Stimulated activated naive B cell treated with anti-CD40 and anti-IgM and Interleukin-4, amounts not matched to agents 10 μg/mL and 1 μg/mL and 100 μg/mL, for 72 hours (primary cell): ENCODE results near the gene NOXA1.

Source experiments
- ATAC-seq, 2 donors: fragments of 150-1000 bp; cut with Tn5 transposase; replicated peaks; 2 replicates each; pipeline ENCODE4 v1.10.0; 2021; ENCODE audit warnings: moderate library complexity in 1 of 2
- DNase-seq: peaks from one replicate; pipeline ENCODE4 v3.0.0; 2021
- H3K27ac Mint-ChIP-seq: one replicate; pipeline ENCODE4 v1.8.0; 2022; ENCODE audit warnings: mild to moderate bottlenecking, mixed read lengths
- H3K27me3 Mint-ChIP-seq, 2 donors: one replicate each; pipeline ENCODE4 v1.8.0; 2022; ENCODE audit warnings: mixed read lengths in 2 of 2
- H3K36me3 Mint-ChIP-seq, 2 donors: one replicate each; pipeline ENCODE4 v1.8.0; 2022; ENCODE audit warnings: mixed read lengths in 2 of 2, mild to moderate bottlenecking in 1 of 2
- H3K4me1 Mint-ChIP-seq, 2 donors: one replicate each; pipeline ENCODE4 v1.8.0; 2022; ENCODE audit warnings: mixed read lengths in 2 of 2, mild to moderate bottlenecking in 1 of 2
- H3K4me3 Mint-ChIP-seq, 2 donors: one replicate each; pipeline ENCODE4 v1.8.0; 2022; ENCODE audit warnings: mild to moderate bottlenecking in 2 of 2, mixed read lengths in 2 of 2, moderate library complexity in 1 of 2
- H3K9me3 Mint-ChIP-seq, 2 donors: one replicate each; pipeline ENCODE4 v1.8.0; 2022; ENCODE audit warnings: mixed read lengths in 2 of 2, mild to moderate bottlenecking in 1 of 2

NOXA1 gene

GRCh38 chr9:137452006-137452760 lies 29.0 kb downstream of the NOXA1 start:
- Mint-ChIP-seq H3K27ac (peak overlapping the region; percentile 25), H3K4me3 (peak overlapping the region in 1 of 2 donors; percentile 25), H3K27me3 (no peaks in the 10 kb centered on the region), H3K4me1 (peaks cover 28 to 62% of the 10 kb centered on the region in 2 donors), H3K36me3 (peaks cover 25 to 43% of the 10 kb centered on the region in 2 donors), H3K9me3 (no peaks in the 10 kb centered on the region)
- DNase-seq = no peak
- no peak for ATAC-seq

GRCh38 chr9:137452761-137453642 lies 29.8 kb downstream of the NOXA1 start:
- no peak for ATAC-seq
- Mint-ChIP-seq H3K36me3 (peaks cover 25 to 45% of the 10 kb centered on the region in 2 donors), H3K9me3 (no peaks in the 10 kb centered on the region), H3K27me3 (no peaks in the 10 kb centered on the region), H3K4me3 (peak overlapping the region in 1 of 2 donors; percentile 75), H3K4me1 (peaks cover 25 to 62% of the 10 kb centered on the region in 2 donors), H3K27ac (no peak overlapping the region)
- DNase-seq = no peak

- H3K9me3 Mint-ChIP-seq = no peaks in the 10 kb centered on the region
- no peak overlapping the region for H3K27ac Mint-ChIP-seq
- peaks cover 25 to 62% of the 10 kb centered on the region in 2 donors for H3K4me1 Mint-ChIP-seq
- peaks cover 25 to 41% of the 10 kb centered on the region in 2 donors for H3K36me3 Mint-ChIP-seq
- H3K27me3 Mint-ChIP-seq = no peaks in the 10 kb centered on the region
- peak overlapping the region; percentile 50 to 75 for H3K4me3 Mint-ChIP-seq
- ATAC-seq (peak; percentile 74 to 81), DNase-seq (peak; percentile 51)
These were observed 30.5 kb downstream of the NOXA1 start for GRCh38 chr9:137453643-137454081.

- H3K9me3 Mint-ChIP-seq = no peaks in the 10 kb centered on the region
- H3K36me3 Mint-ChIP-seq = peaks cover 22 to 36% of the 10 kb centered on the region in 2 donors
- H3K4me1 Mint-ChIP-seq = peaks cover 25 to 62% of the 10 kb centered on the region in 2 donors
- peak overlapping the region; percentile 79 to 81 for H3K4me3 Mint-ChIP-seq
- ATAC-seq (peak; percentile 29 to 49), DNase-seq (no peak)
- H3K27ac Mint-ChIP-seq = peak overlapping the region; percentile 79
- no peaks in the 10 kb centered on the region for H3K27me3 Mint-ChIP-seq
These were observed 31.0 kb downstream of the NOXA1 start for GRCh38 chr9:137454145-137454596.

DNA sequence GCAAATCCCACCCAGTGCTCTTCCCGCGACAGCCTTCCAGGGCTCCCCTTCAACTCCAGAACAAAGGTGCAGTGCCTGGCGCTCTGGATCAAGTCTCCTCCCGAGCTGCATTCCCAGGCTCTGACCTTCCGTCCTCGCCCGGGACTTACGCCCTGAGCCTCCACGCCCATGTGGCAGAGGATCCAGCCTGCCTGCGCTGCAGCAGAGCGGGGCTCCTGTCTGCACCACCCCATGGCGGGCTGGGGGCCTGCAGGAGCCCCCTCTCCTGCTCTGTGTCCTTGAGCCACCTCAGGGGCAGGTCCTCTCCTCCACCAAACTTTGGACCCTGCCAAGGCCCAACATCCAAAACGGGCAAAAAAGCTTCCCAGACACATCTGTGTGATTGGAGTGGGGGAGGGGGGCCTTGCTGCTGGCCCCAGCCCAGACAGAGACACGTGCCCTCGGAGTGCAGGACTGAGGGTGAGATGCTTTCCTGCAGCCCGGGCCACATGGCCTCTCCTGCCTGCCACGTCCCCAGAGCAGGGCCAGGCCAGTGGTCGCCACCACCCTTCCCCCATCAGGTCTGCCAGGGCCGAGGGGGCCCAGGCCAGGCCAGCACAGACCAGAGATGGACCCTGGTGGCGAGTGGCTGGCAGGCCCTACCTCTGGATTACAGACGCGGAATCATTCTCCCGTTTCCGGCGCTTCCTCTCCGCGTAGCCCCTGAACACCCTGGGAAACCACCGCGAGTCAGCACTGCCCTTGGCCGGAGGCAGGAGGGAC lies 31.6 kb downstream of the NOXA1 start:
- Mint-ChIP-seq H3K9me3 (no peaks in the 10 kb centered on the region), H3K27ac (peak overlapping the region; percentile 81), H3K36me3 (peaks cover 17 to 31% of the 10 kb centered on the region in 2 donors), H3K27me3 (no peaks in the 10 kb centered on the region), H3K4me1 (peaks cover 26 to 63% of the 10 kb centered on the region in 2 donors), H3K4me3 (peak overlapping the region; percentile 79 to 81)
- ATAC-seq = no peak
- DNase-seq = no peak

GRCh38 chr9:137455359-137455991 lies 32.3 kb downstream of the NOXA1 start:
- H3K27me3 Mint-ChIP-seq = no peaks in the 10 kb centered on the region
- no peaks in the 10 kb centered on the region for H3K9me3 Mint-ChIP-seq
- peak overlapping the region in 1 of 2 donors; percentile 81 for H3K4me3 Mint-ChIP-seq
- peaks cover 14 to 31% of the 10 kb centered on the region in 2 donors for H3K36me3 Mint-ChIP-seq
- peak in 1 of 2 donors; percentile 10 for ATAC-seq
- DNase-seq = no peak
- peak overlapping the region; percentile 62 for H3K27ac Mint-ChIP-seq
- H3K4me1 Mint-ChIP-seq = peaks cover 25 to 64% of the 10 kb centered on the region in 2 donors

- H3K4me3 Mint-ChIP-seq = no peak overlapping the region
- peaks cover 14 to 31% of the 10 kb centered on the region in 2 donors for H3K36me3 Mint-ChIP-seq
- no peaks in the 10 kb centered on the region for H3K27me3 Mint-ChIP-seq
- DNase-seq (no peak), ATAC-seq (no peak)
- no peaks in the 10 kb centered on the region for H3K9me3 Mint-ChIP-seq
- peaks cover 30 to 68% of the 10 kb centered on the region in 2 donors for H3K4me1 Mint-ChIP-seq
- H3K27ac Mint-ChIP-seq = peak overlapping the region; percentile 57
These were observed 33.1 kb downstream of the NOXA1 start for GRCh38 chr9:137456061-137456863.

- H3K4me3 Mint-ChIP-seq = peak overlapping the region in 1 of 2 donors; percentile 16
- H3K27me3 Mint-ChIP-seq = no peaks in the 10 kb centered on the region
- H3K4me1 Mint-ChIP-seq = peaks cover 30 to 64% of the 10 kb centered on the region in 2 donors
- H3K9me3 Mint-ChIP-seq = no peaks in the 10 kb centered on the region
- H3K36me3 Mint-ChIP-seq = peaks cover 14 to 31% of the 10 kb centered on the region in 2 donors
- no peak overlapping the region for H3K27ac Mint-ChIP-seq
- no peak for DNase-seq
- ATAC-seq = no peak
These were observed 33.7 kb downstream of the NOXA1 start for GRCh38 chr9:137456864-137457405.

DNA sequence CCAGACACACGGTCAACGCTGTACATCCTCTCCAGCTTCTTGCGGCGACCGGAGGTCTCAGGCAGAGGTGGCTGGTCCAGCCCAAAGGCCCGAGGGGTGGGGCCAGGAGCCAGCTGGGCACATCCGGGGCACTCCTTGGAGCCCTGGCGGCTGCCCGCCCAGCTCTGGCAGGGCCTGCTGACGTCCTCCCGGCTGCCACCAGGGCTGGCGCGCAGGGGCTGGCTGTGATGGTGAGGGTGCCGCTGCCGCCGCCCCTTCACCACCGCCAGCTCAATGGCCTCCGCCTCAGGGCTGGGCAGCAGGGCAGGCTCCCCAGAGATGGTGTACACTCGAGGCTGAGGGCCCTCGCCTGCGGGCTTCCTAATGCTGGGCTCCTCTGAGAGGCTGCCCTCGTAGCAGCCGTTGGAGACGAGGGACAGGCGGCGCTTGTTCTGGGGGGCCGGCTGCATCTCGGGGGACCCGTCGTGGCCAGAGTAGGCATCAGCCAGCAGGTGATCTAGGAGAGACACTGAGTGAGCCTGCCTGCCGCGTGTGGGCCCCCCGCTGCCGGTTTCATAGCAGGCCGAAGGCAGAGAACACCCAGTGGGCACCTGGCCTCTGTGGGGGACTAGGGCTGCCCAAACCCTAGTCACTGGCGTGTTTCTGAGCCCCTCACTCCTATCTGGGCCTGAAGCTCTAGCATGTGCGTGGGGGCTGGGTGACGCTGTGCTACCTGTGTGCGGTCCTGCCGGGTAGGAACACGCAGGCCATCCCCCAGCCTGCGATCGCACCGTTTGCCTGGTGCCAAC lies 34.4 kb downstream of the NOXA1 start:
- Mint-ChIP-seq H3K36me3 (peaks cover 9 to 24% of the 10 kb centered on the region in 2 donors), H3K27ac (no peak overlapping the region), H3K4me1 (peaks cover 27 to 58% of the 10 kb centered on the region in 2 donors), H3K27me3 (no peaks in the 10 kb centered on the region), H3K4me3 (peak overlapping the region; percentile 59 to 70), H3K9me3 (no peaks in the 10 kb centered on the region)
- DNase-seq = no peak
- ATAC-seq = no peak

GRCh38 chr9:137458194-137459151 lies 35.3 kb downstream of the NOXA1 start:
- peak; percentile 15 to 19 for ATAC-seq
- Mint-ChIP-seq H3K27ac (no peak overlapping the region), H3K4me3 (peak overlapping the region; percentile 56 to 58), H3K4me1 (peaks cover 30 to 53% of the 10 kb centered on the region in 2 donors), H3K36me3 (peaks cover 6 to 24% of the 10 kb centered on the region in 2 donors), H3K27me3 (no peaks in the 10 kb centered on the region), H3K9me3 (no peaks in the 10 kb centered on the region)
- no peak for DNase-seq

GRCh38 chr9:137459152-137459600 lies 36.0 kb downstream of the NOXA1 start, which contains the start of gene NSMF:
Gene NSMF, minus strand, starts transcription at chr9:137459334. Its CDS starts 232 bp downstream, at chr9:137459102.
- Mint-ChIP-seq H3K36me3 (peaks cover 2 to 21% of the 10 kb centered on the region in 2 donors), H3K27me3 (no peaks in the 10 kb centered on the region), H3K9me3 (no peaks in the 10 kb centered on the region), H3K4me3 (peak within 1 kb of the TSS; percentile 63 to 79), H3K4me1 (peaks cover 28 to 49% of the 10 kb centered on the region in 2 donors), H3K27ac (peak within 1 kb of the TSS; percentile 79)
- ATAC-seq (peak; percentile 74 to 78), DNase-seq (peak; percentile 90)
